ENCODE data around the gene COL1A1. TPM values are rescaled to one million over a fixed set of nuclear protein-coding genes. Genes with fewer than 3 reads are reported as not detected.

COL1A1 gene
- total RNA-seq, 1 experiment from 2014 or later: 104 TPM

DNA sequence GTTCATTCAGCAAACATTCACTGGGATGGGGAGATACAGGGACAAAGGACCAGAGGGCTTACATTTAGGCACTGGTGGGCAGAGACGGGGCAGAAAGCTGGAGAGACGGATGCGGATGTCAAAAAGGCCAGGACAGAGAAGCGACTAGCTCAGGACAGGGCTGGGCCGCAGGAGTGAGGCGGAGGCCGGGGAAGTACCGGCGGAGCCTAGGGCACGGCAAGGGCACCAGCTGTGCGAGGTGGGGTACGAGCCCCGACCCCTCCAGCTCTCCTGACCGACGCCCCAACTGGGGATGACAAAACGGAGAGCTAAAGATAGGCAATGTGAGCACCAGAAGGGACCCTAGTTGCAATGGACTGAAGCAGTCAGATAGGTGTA lies 39.5 kb downstream of the COL1A1 start:
- Histone ChIP-seq H2BK20ac (ENCODE audit: low read depth, low read length, poor library complexity, severe bottlenecking) (no peak overlapping the region), H3K9ac (ENCODE audit: extremely low read depth, insufficient read length, low read length) (no peak overlapping the region), H2BK15ac (ENCODE audit: low read depth, low read length) (no peak overlapping the region), H3K4me2 (ENCODE audit: insufficient read depth, insufficient read length, low read length) (peak overlapping the region; percentile 53), H4K91ac (ENCODE audit: insufficient read length, low read depth, low read length) (no peak overlapping the region), H2BK120ac (ENCODE audit: low read depth, low read length, poor library complexity, severe bottlenecking) (no peak overlapping the region), H3K18ac (ENCODE audit: insufficient read length, low read depth, low read length) (peak overlapping the region; percentile 5), H3K79me2 (ENCODE audit: insufficient read depth, low read length) (no peaks in the 10 kb centered on the region), H3K23me2 (ENCODE audit: insufficient read length, low read depth, low read length, poor library complexity, severe bottlenecking) (peaks cover 13% of the 10 kb centered on the region), H3K9me3 (ENCODE audit: control insufficient read depth, low read depth, low read length) (no peaks in the 10 kb centered on the region), H3K4me1 (ENCODE audit: insufficient read depth, low read length) (no peaks in the 10 kb centered on the region; the same call in 1 of the 2 replicates), H2BK5ac (ENCODE audit: insufficient read length, low read length) (no peak overlapping the region), H4K8ac (replicated peaks; ENCODE audit: insufficient read length, low read depth, low read length) (no peak overlapping the region), H3K23ac (ENCODE audit: insufficient read length, low read depth, low read length) (no peak overlapping the region), H3K4ac (ENCODE audit: low read depth, low read length) (no peak overlapping the region), H2BK12ac (ENCODE audit: insufficient read length, low read depth, low read length) (no peak overlapping the region), H4K20me1 (ENCODE audit: control insufficient read depth, insufficient read depth, insufficient read length) (no peaks in the 10 kb centered on the region), H4K5ac (ENCODE audit: insufficient read length, low read depth, low read length) (no peak overlapping the region), H3K14ac (ENCODE audit: insufficient read depth, low read length) (0 out of 2 replicates have a peak overlapping the region, but pooled peaks have one; percentile 18), H3T11ph (ENCODE audit: low read length) (no peak overlapping the region), H3K27me3 (ENCODE audit: insufficient read depth, low read length) (no peaks in the 10 kb centered on the region; the same call in 1 of the 2 replicates), H2AK5ac (ENCODE audit: insufficient read length, low read length) (no peak overlapping the region), H3K79me1 (ENCODE audit: insufficient read depth, low read depth, low read length, poor library complexity, severe bottlenecking) (no peaks in the 10 kb centered on the region), H2AFZ (ENCODE audit: low read length) (peak overlapping the region; percentile 50), H3K27ac (ENCODE audit: insufficient read length, low read depth, low read length) (no peak overlapping the region), H3K56ac (ENCODE audit: insufficient read length, low read depth, low read length) (no peak overlapping the region)
- H3K9me3 Mint-ChIP-seq: no peaks in the 10 kb centered on the region
- TF ChIP-seq, protein P1, sequence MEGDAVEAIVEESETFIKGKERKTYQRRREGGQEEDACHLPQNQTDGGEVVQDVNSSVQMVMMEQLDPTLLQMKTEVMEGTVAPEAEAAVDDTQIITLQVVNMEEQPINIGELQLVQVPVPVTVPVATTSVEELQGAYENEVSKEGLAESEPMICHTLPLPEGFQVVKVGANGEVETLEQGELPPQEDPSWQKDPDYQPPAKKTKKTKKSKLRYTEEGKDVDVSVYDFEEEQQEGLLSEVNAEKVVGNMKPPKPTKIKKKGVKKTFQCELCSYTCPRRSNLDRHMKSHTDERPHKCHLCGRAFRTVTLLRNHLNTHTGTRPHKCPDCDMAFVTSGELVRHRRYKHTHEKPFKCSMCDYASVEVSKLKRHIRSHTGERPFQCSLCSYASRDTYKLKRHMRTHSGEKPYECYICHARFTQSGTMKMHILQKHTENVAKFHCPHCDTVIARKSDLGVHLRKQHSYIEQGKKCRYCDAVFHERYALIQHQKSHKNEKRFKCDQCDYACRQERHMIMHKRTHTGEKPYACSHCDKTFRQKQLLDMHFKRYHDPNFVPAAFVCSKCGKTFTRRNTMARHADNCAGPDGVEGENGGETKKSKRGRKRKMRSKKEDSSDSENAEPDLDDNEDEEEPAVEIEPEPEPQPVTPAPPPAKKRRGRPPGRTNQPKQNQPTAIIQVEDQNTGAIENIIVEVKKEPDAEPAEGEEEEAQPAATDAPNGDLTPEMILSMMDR (conservative IDR thresholded peaks at IDR 0.05): no peak
- H3K4me3 Mint-ChIP-seq: peak overlapping the region; percentile 66 to 88
- no peak for DNase-seq
- peaks cover 10 to 31% of the 10 kb centered on the region in 2 experiments for H3K4me1 Mint-ChIP-seq
- peaks cover 32% of the 10 kb centered on the region for H3K27me3 Mint-ChIP-seq (ENCODE audit: low read depth)
- WGBS (ENCODE audit: extremely low coverage, insufficient read length, low lambda C conversion rate): no CpG with 5 or more reads among the region's 16 CpGs
- H3K36me3 Mint-ChIP-seq (ENCODE audit: insufficient read depth in 1 of 3, low read depth in 3 of 3): no peaks in the 10 kb centered on the region
- H3K27ac Mint-ChIP-seq: peak overlapping the region in 2 of 3 experiments; percentile 70 to 76; a peak in 5 of 7 replicates

Data from H9 (cell line).